Right cardiac atrium (tissue), 5 donors: ENCODE measurements around the gene PNMA8B. TPM values are rescaled to one million over a fixed set of nuclear protein-coding genes. Genes with fewer than 3 reads are reported as not detected.
A peak's percentile ranks its signal among the peaks of the same experiment; 100 is the strongest.

Experiments
- ATAC-seq, 2 donors: fragments of 200-7000 bp; cut with Tn5 transposase; one replicate each; pipeline versions ENCODE4 v1.8.0 to v1.9.1; 2020; ENCODE audit warnings: moderate library complexity in 2 of 2, mild to moderate bottlenecking in 1 of 2
- DNase-seq, 3 donors: peaks; one replicate each; pipeline ENCODE4 v3.0.0-alpha.2; 2020
- H3K27ac ChIP-seq: one replicate; pipeline ENCODE4 v1.5.1; 2013; ENCODE audit warnings: mild to moderate bottlenecking, low read length, control low read depth, moderate library complexity
- H3K27me3 ChIP-seq: one replicate; pipeline ENCODE4 v1.6.1; 2013; ENCODE audit not compliant: control insufficient read depth, insufficient read depth
- H3K4me1 ChIP-seq: one replicate; pipeline ENCODE4 v1.6.1; 2013; ENCODE audit warnings: low read length; ENCODE audit not compliant: control insufficient read depth, insufficient read depth
- H3K4me3 ChIP-seq: one replicate; pipeline ENCODE4 v1.5.1; 2013; ENCODE audit warnings: low read length, control low read depth
- H3K9me3 ChIP-seq: one replicate; pipeline ENCODE4 v1.6.1; 2013; ENCODE audit warnings: low read length; ENCODE audit not compliant: control insufficient read depth
- WGBS: extraction: QIAGEN DNeasy Blood & Tissue Kit; methylation state at CpG from one replicate; pipeline ENCODE4 v1.1.7; 2013; 5-methylcytosine and 5-hydroxymethylcytosine counted together
- intact Hi-C, 4 donors: fragments of 100-400 bp; cut with DNase I; formaldehyde crosslinking; loops; one replicate each; pipeline versions ENCODE4 v1.11.0 to v1.14.0; 2022 to 2023
- polyA plus RNA-seq: library from polyadenylated mRNA; stranded (reverse); fragments of 200-250 nt; gene quantifications from one replicate; pipeline ENCODE4 v1.2.3, GENCODE V29; 2013
- total RNA-seq, 4 donors: library from RNA; stranded (reverse); fragmentation: NEBNext Ultra II Directional; extraction: Animal tissue kit (Norgen Biotek cat#: 25700); gene quantifications; one replicate each; pipeline ENCODE4 v1.2.1, GENCODE V29; 2021
- donor health status: healthy with polysubstance abuse.
- donor health status: DM: no; HTN: yes; CAD: no.
- donor health status: DM: no; HTN: no; CAD: no.
- donor health status: DM: no; HTN: yes; CAD: no; lungs with severe emphysema.
- donor health status: DM: yes; HTN: yes; CAD: no.

PNMA8B gene
- total and polyA plus RNA-seq, 5 donors = 1.6 to 3.7 (median 2.2) TPM

DNA sequence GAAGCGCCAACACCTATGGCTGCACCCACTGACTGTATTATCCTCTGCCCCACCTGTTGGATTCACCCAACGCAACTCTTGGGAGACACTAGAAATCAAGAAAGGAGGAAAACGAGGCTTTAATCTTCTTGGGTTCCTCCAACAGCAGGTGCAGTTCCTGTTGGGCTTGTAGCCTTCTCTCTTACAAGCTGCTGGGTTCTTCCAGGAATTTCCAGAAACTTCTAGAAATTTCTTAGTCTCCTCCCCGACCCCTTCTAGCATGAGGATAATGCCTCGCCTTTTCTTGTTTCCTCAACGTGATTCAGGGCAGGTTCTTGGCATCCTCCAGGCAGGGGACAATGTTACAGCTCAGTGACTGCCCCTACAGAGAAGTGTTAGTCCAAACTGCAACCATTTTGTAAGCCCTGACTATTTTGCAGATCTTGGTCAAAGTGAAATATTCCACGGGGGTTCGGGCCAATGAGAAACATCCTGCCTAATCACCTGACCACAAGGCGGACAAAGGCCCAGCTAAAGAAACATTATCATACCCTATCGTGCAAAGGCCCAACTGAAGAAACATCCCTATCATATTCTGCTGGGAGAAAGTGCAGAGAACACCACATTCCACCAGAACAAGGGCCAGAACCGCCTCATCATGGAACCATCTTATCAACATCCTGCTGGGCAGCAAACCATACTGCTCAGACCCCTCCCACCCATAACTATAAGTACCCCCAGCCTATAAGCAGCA is 23.7 kb downstream of the PNMA8B start:
- intact Hi-C loops = no loop called here
- no peaks in the 10 kb centered on the region for H3K27me3 ChIP-seq
- H3K4me1 ChIP-seq = no peaks in the 10 kb centered on the region
- H3K27ac ChIP-seq = peak overlapping the region; percentile 34
- no peak overlapping the region for H3K4me3 ChIP-seq
- DNase-seq (no peak), ATAC-seq (peak in 1 of 2 donors; percentile 3)
- WGBS = 49% methylated on average over 11 of the region's 11 CpGs
- no peaks in the 10 kb centered on the region for H3K9me3 ChIP-seq

DNA sequence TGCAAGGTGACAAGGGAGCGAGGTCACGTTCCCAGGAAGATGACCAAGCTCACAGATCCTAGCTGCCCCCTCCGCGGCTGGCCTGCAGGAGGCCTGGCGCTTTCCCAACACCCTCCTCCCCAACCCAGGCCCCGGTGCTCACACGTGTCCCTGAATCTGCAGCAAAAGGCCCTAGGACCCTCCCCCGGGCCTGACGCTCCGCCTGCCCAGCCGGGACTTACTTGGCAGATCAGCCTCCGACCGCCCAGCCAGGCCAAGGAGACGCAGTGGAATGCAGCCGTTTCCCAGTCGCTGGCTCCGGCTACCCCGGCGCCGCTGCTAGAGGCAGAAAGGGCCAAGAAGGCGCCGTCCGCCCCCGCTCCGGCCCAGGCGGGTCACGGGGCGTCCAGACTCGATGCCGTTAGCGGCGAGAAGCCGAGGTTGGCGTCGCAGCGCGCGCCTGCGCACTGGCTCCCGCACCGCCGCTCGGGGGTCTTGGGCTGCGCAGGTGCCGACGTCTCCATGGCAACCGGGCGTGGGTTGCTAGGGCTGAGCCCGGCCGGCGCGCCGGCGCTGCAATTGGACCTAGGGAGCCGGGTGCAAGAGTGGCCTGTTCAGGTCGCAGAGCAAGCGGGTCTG is 24.4 kb downstream of the PNMA8B start, which contains the start of gene PNMA8A:
Gene PNMA8A, minus strand, starts transcription at position 448 of the 618 bp plus-strand sequence. CDS start 528 bp downstream, outside the sequence.
- Histone ChIP-seq H3K27ac (peak within 1 kb of the TSS; percentile 34), H3K27me3 (no peaks in the 10 kb centered on the region), H3K4me3 (peak within 1 kb of the TSS; percentile 24), H3K4me1 (no peaks in the 10 kb centered on the region), H3K9me3 (no peaks in the 10 kb centered on the region)
- peak; percentile 93 to 94 for ATAC-seq
- DNase-seq = peak; percentile 91 to 96 (median 96)
- WGBS = 3% methylated on average over 57 of the region's 57 CpGs
- intact Hi-C loops = no loop called here

DNA sequence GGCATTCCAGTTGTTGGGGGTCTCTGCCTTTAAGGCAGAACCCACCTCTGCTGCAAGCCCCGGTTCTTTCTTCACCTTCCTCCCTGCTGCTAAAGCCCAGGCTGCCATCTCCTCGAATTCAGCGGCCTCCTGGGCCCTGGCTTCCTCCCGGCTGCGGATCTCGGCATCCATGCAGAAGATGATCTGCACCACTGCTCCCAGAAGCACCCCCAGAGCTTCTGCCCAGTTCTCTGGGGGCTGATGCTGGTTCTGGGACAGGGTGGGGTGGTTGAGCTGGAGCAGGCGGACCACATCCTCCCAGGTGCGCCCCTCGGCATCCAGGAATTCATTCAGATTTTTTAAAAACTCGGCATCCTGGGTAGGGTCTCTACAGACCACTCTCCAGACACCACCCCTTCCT is 25.3 kb downstream of the PNMA8B start:
- DNase-seq (no peak), ATAC-seq (no peak)
- Histone ChIP-seq H3K9me3 (no peaks in the 10 kb centered on the region), H3K4me3 (no peak overlapping the region), H3K4me1 (no peaks in the 10 kb centered on the region), H3K27me3 (no peaks in the 10 kb centered on the region), H3K27ac (no peak overlapping the region)
- WGBS = 92% methylated on average over 10 of the region's 10 CpGs
- intact Hi-C loops = no loop called here

DNA sequence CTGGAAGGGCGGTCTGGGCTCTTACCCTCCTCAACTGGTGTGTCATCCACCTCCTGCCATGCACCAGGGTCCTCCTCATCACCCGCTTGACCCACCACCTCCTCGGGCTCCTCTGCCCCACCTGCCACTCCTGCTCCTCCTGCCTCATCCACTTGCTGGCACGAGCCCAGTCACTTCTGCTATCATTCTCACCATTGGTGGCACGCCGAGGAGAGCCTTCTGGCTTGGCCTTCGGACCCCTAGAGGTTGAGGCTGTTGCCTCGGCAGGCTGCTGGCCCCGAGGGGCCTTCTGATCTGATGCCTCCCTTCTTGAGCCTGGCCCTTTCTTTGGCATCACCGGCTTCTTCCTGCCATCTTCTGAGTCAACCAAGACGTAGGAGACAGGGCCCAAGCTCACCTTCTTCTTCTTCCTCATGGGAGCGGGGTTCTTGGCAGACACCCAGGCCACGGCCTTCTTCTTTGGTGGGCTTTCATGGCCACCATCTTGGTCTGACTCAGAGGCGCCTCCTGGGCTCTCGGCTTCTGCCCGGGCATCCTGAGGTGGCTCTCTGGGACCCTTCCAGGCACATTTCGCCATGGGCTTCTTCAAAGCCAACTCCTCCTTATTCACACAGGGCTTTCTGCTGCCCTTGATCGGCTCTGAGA is 26.0 kb downstream of the PNMA8B start:
- no peak for ATAC-seq
- H3K9me3 ChIP-seq = no peaks in the 10 kb centered on the region
- peak in 1 of 3 donors; percentile 66 for DNase-seq
- 95% methylated on average over 18 of the region's 18 CpGs for WGBS
- no peaks in the 10 kb centered on the region for H3K27me3 ChIP-seq
- H3K27ac ChIP-seq = no peak overlapping the region
- intact Hi-C loops = no loop called here
- H3K4me3 ChIP-seq = no peak overlapping the region
- H3K4me1 ChIP-seq = no peaks in the 10 kb centered on the region

DNA sequence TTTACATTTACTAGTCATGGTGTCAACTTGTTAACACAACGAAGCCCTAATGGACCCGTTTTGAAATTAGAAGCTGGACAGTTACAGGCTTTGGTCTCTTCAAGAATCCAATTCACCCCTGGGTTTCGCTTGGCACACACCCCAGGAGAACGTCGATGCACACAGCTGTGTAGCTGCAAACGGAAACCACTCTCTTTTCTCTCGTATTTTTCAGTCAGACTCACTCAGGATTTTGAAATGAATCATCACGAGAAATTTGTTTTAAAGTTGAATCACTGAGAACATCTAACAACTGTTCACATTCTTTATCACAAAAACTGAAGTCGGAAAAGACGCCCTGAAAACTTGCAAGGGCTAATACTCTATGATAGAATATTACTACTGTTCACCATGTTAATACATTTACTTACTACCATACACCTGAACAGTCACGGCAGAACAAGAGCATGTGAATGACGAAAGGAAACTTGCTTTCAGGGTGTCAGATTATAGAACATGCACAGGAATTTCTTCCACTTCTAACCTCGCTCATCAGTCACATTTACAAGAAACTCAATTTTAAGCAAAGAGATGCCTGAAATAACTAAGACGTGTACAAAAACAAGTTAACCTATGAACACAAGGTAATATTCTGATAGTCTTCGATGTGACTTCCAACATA is 29.0 kb downstream of the PNMA8B start:
- H3K27ac ChIP-seq = no peak overlapping the region
- ATAC-seq (no peak), DNase-seq (peak; percentile 68 to 87 (median 80))
- no peaks in the 10 kb centered on the region for H3K9me3 ChIP-seq
- no peaks in the 10 kb centered on the region for H3K27me3 ChIP-seq
- intact Hi-C loops = no loop called here
- no peaks in the 10 kb centered on the region for H3K4me1 ChIP-seq
- no peak overlapping the region for H3K4me3 ChIP-seq
- 52% methylated on average over 15 of the region's 15 CpGs for WGBS

DNA sequence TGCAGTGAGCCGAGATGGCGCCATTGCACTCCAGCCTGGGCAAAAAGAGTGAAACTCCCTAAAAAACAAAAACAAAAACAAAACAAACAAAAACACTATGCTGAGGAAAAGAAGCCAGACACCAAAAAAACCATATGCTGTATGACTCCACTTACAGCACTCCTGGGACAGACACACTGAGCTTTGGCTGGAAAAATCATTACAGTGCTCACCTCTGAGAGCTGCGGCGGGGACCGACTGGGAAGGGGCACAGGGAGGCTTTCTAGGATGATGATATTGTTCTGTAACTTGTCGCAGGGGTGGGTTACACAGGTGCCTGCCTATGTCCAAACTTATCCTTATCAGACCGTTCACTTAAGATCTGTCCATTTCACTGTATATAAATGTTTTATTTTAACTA is 32.2 kb downstream of the PNMA8B start:
- H3K4me3 ChIP-seq = no peak overlapping the region
- H3K27me3 ChIP-seq = no peaks in the 10 kb centered on the region
- no peak overlapping the region for H3K27ac ChIP-seq
- DNase-seq (no peak), ATAC-seq (no peak)
- H3K4me1 ChIP-seq = no peaks in the 10 kb centered on the region
- 68% methylated on average over 7 of the region's 7 CpGs for WGBS
- H3K9me3 ChIP-seq = no peaks in the 10 kb centered on the region
- intact Hi-C loops = no loop called here

DNA sequence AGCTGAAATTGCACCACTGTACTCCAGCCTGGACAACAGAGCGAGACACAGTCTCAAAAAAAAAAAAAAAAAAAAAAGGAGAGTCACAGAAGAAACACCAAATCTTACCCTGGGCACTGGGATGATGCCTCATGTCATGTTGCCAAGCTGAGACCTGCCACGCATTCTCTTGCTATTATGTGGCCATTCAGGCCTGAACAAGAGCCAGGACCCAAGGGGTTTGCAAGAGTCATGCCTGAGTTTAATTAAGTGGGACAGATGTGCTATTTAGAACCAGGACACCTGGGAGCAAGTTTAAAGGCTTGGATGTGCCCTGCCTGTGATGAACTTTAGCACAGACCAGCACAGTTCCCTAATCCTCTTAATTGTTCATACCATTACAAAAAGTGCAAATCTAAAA is 34.1 kb downstream of the PNMA8B start:
- WGBS = 91% methylated on average over 2 of the region's 2 CpGs
- Histone ChIP-seq H3K4me3 (no peak overlapping the region), H3K4me1 (no peaks in the 10 kb centered on the region), H3K27ac (no peak overlapping the region), H3K9me3 (no peaks in the 10 kb centered on the region), H3K27me3 (no peaks in the 10 kb centered on the region)
- intact Hi-C loops = no loop called here
- no peak for DNase-seq
- ATAC-seq = no peak

DNA sequence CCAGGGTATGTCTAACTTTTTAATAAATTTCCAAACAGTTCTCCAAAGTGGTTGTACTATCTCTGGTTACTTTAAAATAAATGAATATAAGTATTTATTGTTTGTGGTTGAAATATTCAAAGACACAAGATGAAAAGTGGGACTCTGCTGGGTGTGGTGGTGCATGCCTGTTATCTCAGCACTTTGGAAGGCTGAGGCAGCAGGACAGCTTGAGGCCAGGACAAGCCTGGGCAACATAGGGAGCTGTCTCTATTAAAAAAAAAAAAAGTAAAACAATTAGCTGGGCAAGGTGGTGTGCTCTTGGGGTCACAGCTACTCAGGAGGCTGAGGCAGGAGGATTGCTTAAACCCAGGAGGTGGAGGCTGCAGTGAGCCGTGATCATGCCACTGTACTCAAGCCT is 34.7 kb downstream of the PNMA8B start:
- DNase-seq (no peak), ATAC-seq (no peak)
- Histone ChIP-seq H3K4me3 (no peak overlapping the region), H3K9me3 (no peaks in the 10 kb centered on the region), H3K27me3 (no peaks in the 10 kb centered on the region), H3K4me1 (no peaks in the 10 kb centered on the region), H3K27ac (no peak overlapping the region)
- intact Hi-C loops = no loop called here
- 90% methylated on average over 1 of the region's 1 CpG for WGBS

DNA sequence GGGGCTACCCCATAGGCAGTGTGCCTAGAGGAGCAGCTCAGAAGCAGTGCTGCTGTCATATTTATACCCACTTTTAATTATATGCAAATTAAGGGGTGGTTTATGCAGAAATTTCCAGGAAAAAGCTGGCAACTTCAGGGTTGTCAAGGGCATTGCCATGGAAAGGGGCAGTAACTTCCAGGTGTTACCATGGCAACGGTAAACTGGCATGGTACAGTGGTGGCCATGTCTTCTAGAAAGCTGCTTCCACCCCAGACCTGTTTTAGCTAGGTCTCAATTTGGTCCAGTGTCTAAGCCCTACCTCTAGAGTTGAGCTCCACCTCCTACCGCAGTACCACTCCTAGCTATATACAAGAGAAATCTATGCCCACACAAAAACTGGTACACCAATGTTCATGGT is 35.6 kb downstream of the PNMA8B start:
- no peak for ATAC-seq
- no peaks in the 10 kb centered on the region for H3K9me3 ChIP-seq

DNA sequence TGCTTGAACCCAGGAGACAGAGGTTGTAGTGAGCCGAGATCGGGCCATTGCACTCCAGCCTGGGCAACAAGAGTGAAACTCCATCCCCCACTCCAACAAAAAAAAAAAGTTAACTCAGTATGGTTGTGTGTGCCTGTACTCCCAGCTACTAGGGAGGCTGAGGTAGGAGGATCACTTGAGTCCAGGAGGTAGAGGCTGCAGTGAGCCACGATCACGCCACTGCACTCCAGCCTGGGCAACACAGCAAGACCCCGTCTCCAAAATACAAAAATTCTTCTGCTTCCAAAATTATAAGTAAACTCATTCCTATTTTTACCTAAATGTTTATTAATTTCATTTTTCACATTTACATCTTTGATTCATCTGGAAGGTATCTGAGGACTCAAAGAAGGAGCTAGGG is 38.7 kb downstream of the PNMA8B start:
- no peak overlapping the region for H3K27ac ChIP-seq
- no peaks in the 10 kb centered on the region for H3K4me1 ChIP-seq
- no peaks in the 10 kb centered on the region for H3K9me3 ChIP-seq
- ATAC-seq = no peak
- DNase-seq = no peak
- no peak overlapping the region for H3K4me3 ChIP-seq
- no peaks in the 10 kb centered on the region for H3K27me3 ChIP-seq
- intact Hi-C loops = no loop called here
- WGBS = 94% methylated on average over 5 of the region's 5 CpGs

More for the DNA sequence above, 35.6 kb downstream of the PNMA8B start:
- DNase-seq = no peak
- WGBS = 67% methylated on average over 2 of the region's 2 CpGs
- Histone ChIP-seq H3K4me3 (no peak overlapping the region), H3K27me3 (no peaks in the 10 kb centered on the region), H3K4me1 (no peaks in the 10 kb centered on the region), H3K27ac (no peak overlapping the region)
- intact Hi-C loops = no loop called here

DNA sequence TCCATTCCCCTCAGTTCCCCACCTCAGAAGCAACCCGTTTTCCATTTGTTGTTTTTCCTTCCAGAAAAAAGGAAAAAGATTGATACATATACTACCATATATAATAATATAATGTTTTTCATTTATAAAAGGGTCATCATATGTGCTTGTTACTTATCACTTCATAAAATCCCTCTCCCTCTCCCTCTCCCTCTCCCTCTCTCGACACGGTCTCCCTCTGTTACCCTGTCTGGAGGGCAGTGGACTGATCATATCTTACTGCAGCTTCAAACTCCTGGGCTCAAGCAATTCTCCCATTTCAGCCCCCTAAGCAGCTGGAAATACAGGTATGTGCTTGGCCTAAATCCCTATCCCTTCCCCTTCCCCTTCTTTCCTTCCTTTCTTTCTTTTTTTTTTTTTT is 41.4 kb downstream of the PNMA8B start:
- Histone ChIP-seq H3K27ac (no peak overlapping the region), H3K4me1 (no peaks in the 10 kb centered on the region), H3K9me3 (no peaks in the 10 kb centered on the region), H3K4me3 (no peak overlapping the region), H3K27me3 (no peaks in the 10 kb centered on the region)
- WGBS = 64% methylated on average over 3 of the region's 3 CpGs
- no peak for ATAC-seq
- intact Hi-C loops = no loop called here
- no peak for DNase-seq
